Activated CD4-positive, CD25-positive, alpha-beta regulatory T cell treated with anti-CD3 and anti-CD28 coated beads, Interleukin-2, amount 50 U/mL, for 24 hours (primary cell): ENCODE data around the gene GRHL3.

ENCODE experiments used
- ATAC-seq, 2 donors: fragments of 150-1000 bp; cut with Tn5 transposase; one replicate each; pipeline ENCODE4 v1.10.0; 2021; ENCODE audit warnings: mild to moderate bottlenecking in 1 of 2, moderate library complexity in 1 of 2

The GRHL3 gene

GRCh38 chr1:24374891-24375786 lies 56.0 kb downstream of the GRHL3 start:
- ATAC-seq = no peak

- ATAC-seq = no peak
Observed at GRCh38 chr1:24379733-24380315, 60.7 kb downstream of the GRHL3 start.

GRCh38 chr1:24380508-24380907 lies 61.4 kb downstream of the GRHL3 start:
- ATAC-seq = no peak

- ATAC-seq = no peak
Observed at GRCh38 chr1:24381256-24381655, 62.1 kb downstream of the GRHL3 start.

- ATAC-seq = no peak
Observed at GRCh38 chr1:24382165-24382577, 63.0 kb downstream of the GRHL3 start.

GRCh38 chr1:24383381-24383940 lies 64.3 kb downstream of the GRHL3 start:
- ATAC-seq = no peak

- ATAC-seq = peak; percentile 86 to 91
Observed at GRCh38 chr1:24384251-24385090, 65.3 kb downstream of the GRHL3 start.

- ATAC-seq = peak; percentile 57 to 70
Observed at GRCh38 chr1:24385160-24385940, 66.2 kb downstream of the GRHL3 start.

- no peak for ATAC-seq
Observed at GRCh38 chr1:24386241-24386640, 67.1 kb downstream of the GRHL3 start.

- no peak for ATAC-seq
Observed at GRCh38 chr1:24386931-24387330, 67.8 kb downstream of the GRHL3 start.

GRCh38 chr1:24387636-24388175 lies 68.5 kb downstream of the GRHL3 start:
- no peak for ATAC-seq

GRCh38 chr1:24388331-24388885 lies 69.3 kb downstream of the GRHL3 start:
- no peak for ATAC-seq

- no peak for ATAC-seq
Observed at GRCh38 chr1:24389231-24389678, 70.1 kb downstream of the GRHL3 start.

GRCh38 chr1:24390924-24391782 lies 72.0 kb downstream of the GRHL3 start:
- ATAC-seq = peak; percentile 61 to 74

GRCh38 chr1:24391882-24392603 lies 72.9 kb downstream of the GRHL3 start:
- peak; percentile 82 to 83 for ATAC-seq

GRCh38 chr1:24392604-24392946 lies 73.4 kb downstream of the GRHL3 start:
- peak in 1 of 2 donors; percentile 3 for ATAC-seq

- ATAC-seq = no peak
Observed at GRCh38 chr1:24392982-24393650, 74.0 kb downstream of the GRHL3 start.

GRCh38 chr1:24393892-24394291 lies 74.7 kb downstream of the GRHL3 start:
- ATAC-seq = no peak

- no peak for ATAC-seq
Observed at GRCh38 chr1:24400065-24400464, 80.9 kb downstream of the GRHL3 start.
